Mucosa of rectum (tissue), 2 donors: ENCODE measurements around the gene NECAP2.

ENCODE experiments used
- H3K27ac ChIP-seq, 2 donors: one replicate each; pipeline ENCODE4 v1.7.0; 2013; ENCODE audit warnings: inconsistent platforms in 2 of 2, low read depth in 2 of 2, low read length in 2 of 2
- H3K27me3 ChIP-seq, 2 donors: one replicate each; pipeline ENCODE4 v1.7.0; 2013; ENCODE audit warnings: low read length in 2 of 2; ENCODE audit not compliant: control insufficient read depth in 2 of 2, insufficient read depth in 2 of 2
- H3K36me3 ChIP-seq, 2 donors: one replicate each; pipeline ENCODE4 v1.7.0; 2013; ENCODE audit warnings: low read length in 2 of 2; ENCODE audit not compliant: control insufficient read depth in 2 of 2, insufficient read depth in 2 of 2
- H3K4me1 ChIP-seq, 2 donors: one replicate each; pipeline ENCODE4 v1.7.0; 2013; ENCODE audit warnings: low read length in 2 of 2, mild to moderate bottlenecking in 1 of 2; ENCODE audit not compliant: control insufficient read depth in 2 of 2, insufficient read depth in 2 of 2
- H3K4me3 ChIP-seq, 2 donors: one replicate each; pipeline ENCODE4 v1.7.0; 2013; ENCODE audit warnings: low read length in 2 of 2
- H3K9ac ChIP-seq, 2 donors: one replicate each; pipeline ENCODE4 v1.7.0; 2013; ENCODE audit warnings: low read length in 2 of 2, low read depth in 1 of 2, mild to moderate bottlenecking in 1 of 2
- H3K9me3 ChIP-seq, 2 donors: one replicate each; pipeline ENCODE4 v1.7.0; 2013; ENCODE audit warnings: low read length in 2 of 2; ENCODE audit not compliant: control insufficient read depth in 2 of 2
- donor health status: healthy.
- donor health status: Normal muscosa, but diverticular disease.

The NECAP2 gene

GRCh38 chr1:16405441-16405840 lies 35.1 kb upstream of the NECAP2 start:
- Histone ChIP-seq H3K27ac (no peak overlapping the region), H3K27me3 (no peaks in the 10 kb centered on the region), H3K9me3 (no peaks in the 10 kb centered on the region)

GRCh38 chr1:16406868-16407267 lies 33.7 kb upstream of the NECAP2 start:
- Histone ChIP-seq H3K4me3 (no peak overlapping the region), H3K27ac (no peak overlapping the region), H3K36me3 (no peaks in the 10 kb centered on the region), H3K27me3 (no peaks in the 10 kb centered on the region), H3K9ac (no peak overlapping the region), H3K9me3 (no peaks in the 10 kb centered on the region), H3K4me1 (no peaks in the 10 kb centered on the region)

More at GRCh38 chr1:16405441-16405840, 35.1 kb upstream of the NECAP2 start:
- no peaks in the 10 kb centered on the region for H3K4me1 ChIP-seq
- no peak overlapping the region for H3K4me3 ChIP-seq
- H3K36me3 ChIP-seq, result no peaks in the 10 kb centered on the region
- H3K9ac ChIP-seq, result no peak overlapping the region

- H3K9ac ChIP-seq, result no peak overlapping the region
- no peaks in the 10 kb centered on the region for H3K36me3 ChIP-seq
- H3K27me3 ChIP-seq, result no peaks in the 10 kb centered on the region
- H3K4me1 ChIP-seq, result no peaks in the 10 kb centered on the region
- no peak overlapping the region for H3K27ac ChIP-seq
- no peak overlapping the region for H3K4me3 ChIP-seq
- H3K9me3 ChIP-seq, result no peaks in the 10 kb centered on the region
Observed at GRCh38 chr1:16409536-16410152, 30.9 kb upstream of the NECAP2 start.

DNA sequence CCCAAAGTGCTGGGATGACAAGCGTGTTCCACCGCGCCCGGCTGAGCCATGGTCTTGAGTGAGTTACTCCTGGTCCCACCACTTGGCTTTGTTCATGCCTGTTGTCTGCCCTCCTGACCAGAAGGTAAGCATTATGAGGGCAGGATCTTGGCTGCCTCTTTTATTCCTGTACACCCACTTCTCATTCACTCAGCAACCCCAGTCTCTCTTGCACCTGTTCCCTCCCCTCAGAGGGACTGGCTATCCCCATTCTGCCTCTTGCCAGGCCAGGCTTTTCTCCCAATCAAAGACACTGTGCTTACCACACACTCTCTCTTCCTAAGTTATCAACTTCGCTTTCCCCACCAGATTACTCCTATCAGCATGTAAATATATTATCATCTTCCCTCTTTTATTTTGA lies 29.7 kb upstream of the NECAP2 start:
- no peaks in the 10 kb centered on the region for H3K9me3 ChIP-seq
- no peaks in the 10 kb centered on the region for H3K27me3 ChIP-seq
- no peak overlapping the region for H3K27ac ChIP-seq
- no peaks in the 10 kb centered on the region for H3K36me3 ChIP-seq
- H3K4me1 ChIP-seq, result no peaks in the 10 kb centered on the region
- no peak overlapping the region for H3K4me3 ChIP-seq
- H3K9ac ChIP-seq, result no peak overlapping the region

DNA sequence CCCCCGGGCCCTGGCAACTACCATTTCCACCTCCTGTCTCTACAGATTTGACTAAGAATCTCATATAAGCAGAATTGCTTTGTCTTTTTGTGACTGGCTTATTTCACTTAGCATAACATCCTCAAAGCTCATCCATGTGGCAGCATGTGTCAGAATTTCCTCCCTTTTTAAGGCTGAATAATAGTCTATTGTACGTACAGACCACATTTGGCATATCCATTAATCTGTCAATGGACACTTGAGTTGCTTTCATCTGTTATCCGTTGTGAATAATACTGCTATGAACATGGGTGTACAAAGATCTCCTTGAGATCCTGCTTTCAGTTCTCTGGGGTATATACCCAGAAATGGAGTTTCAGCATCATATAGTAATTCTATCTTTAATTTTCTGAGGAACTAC lies 27.3 kb upstream of the NECAP2 start:
- Histone ChIP-seq H3K27ac (no peak overlapping the region), H3K9ac (no peak overlapping the region), H3K36me3 (no peaks in the 10 kb centered on the region), H3K4me1 (no peaks in the 10 kb centered on the region), H3K4me3 (no peak overlapping the region), H3K9me3 (no peaks in the 10 kb centered on the region), H3K27me3 (no peaks in the 10 kb centered on the region)

DNA sequence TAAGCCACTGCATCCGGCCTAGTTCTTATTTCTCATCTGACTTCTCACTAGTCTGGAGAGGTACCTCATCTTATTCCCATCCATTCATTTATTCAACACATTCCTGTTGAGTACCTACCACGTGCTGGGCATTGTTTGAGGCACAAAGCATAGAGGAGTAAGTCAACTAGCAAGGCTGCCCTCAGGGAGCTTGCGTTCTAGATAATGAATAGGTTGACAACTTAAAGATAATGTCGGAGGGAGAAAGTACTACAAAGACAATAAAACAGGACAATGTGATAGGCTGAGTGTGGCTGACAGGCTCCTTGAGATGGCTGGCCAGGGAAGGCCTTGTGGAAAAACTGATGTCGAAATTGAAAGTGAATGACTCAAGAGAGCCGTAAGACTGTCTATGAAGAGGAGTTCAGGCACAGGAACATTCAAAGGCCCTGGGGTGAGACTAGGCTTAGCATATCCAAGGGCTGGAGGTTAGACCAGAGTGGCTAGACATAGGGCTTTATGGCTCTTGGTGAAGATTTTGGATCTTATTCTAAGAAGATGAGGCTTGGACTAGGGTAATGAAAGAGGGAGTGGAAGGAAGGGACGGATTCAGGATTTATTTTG lies 21.6 kb upstream of the NECAP2 start:
- H3K4me1 ChIP-seq, result peaks cover 0 to 3% of the 10 kb centered on the region in 2 donors
- H3K36me3 ChIP-seq, result no peaks in the 10 kb centered on the region
- H3K4me3 ChIP-seq, result no peak overlapping the region
- H3K27ac ChIP-seq, result no peak overlapping the region
- H3K9me3 ChIP-seq, result no peaks in the 10 kb centered on the region
- H3K9ac ChIP-seq, result no peak overlapping the region
- H3K27me3 ChIP-seq, result no peaks in the 10 kb centered on the region

GRCh38 chr1:16420424-16421118 lies 20.0 kb upstream of the NECAP2 start:
- Histone ChIP-seq H3K9ac (no peak overlapping the region), H3K27me3 (no peaks in the 10 kb centered on the region), H3K27ac (no peak overlapping the region), H3K9me3 (no peaks in the 10 kb centered on the region), H3K4me1 (peaks cover 0 to 3% of the 10 kb centered on the region in 2 donors), H3K36me3 (no peaks in the 10 kb centered on the region), H3K4me3 (no peak overlapping the region)

- no peaks in the 10 kb centered on the region for H3K27me3 ChIP-seq
- H3K4me3 ChIP-seq, result no peak overlapping the region
- no peaks in the 10 kb centered on the region for H3K9me3 ChIP-seq
- H3K27ac ChIP-seq, result no peak overlapping the region
- peaks cover 0 to 3% of the 10 kb centered on the region in 2 donors for H3K4me1 ChIP-seq
- H3K9ac ChIP-seq, result no peak overlapping the region
- H3K36me3 ChIP-seq, result no peaks in the 10 kb centered on the region
Observed at GRCh38 chr1:16421201-16421600, 19.3 kb upstream of the NECAP2 start.

GRCh38 chr1:16422041-16422440 lies 18.5 kb upstream of the NECAP2 start:
- Histone ChIP-seq H3K4me1 (peaks cover 0 to 3% of the 10 kb centered on the region in 2 donors), H3K27ac (no peak overlapping the region), H3K27me3 (no peaks in the 10 kb centered on the region), H3K4me3 (no peak overlapping the region), H3K9ac (no peak overlapping the region), H3K9me3 (no peaks in the 10 kb centered on the region), H3K36me3 (no peaks in the 10 kb centered on the region)

- H3K9ac ChIP-seq, result no peak overlapping the region
- no peaks in the 10 kb centered on the region for H3K36me3 ChIP-seq
- no peak overlapping the region for H3K27ac ChIP-seq
- H3K4me3 ChIP-seq, result no peak overlapping the region
- no peaks in the 10 kb centered on the region for H3K9me3 ChIP-seq
- H3K4me1 ChIP-seq, result peaks cover 0 to 3% of the 10 kb centered on the region in 2 donors
- H3K27me3 ChIP-seq, result no peaks in the 10 kb centered on the region
Observed at GRCh38 chr1:16425125-16426025, 15.1 kb upstream of the NECAP2 start.
